ENCODE results near the gene PARD3B. TPM values are rescaled to one million over a fixed set of nuclear protein-coding genes. Genes with fewer than 3 reads are reported as not detected.
A peak's percentile ranks its signal among the peaks of the same experiment; 100 is the strongest.

Gene PARD3B
- total and polyA plus RNA-seq, 2 of the 8 experiments (the other 6 are each of a cell fraction or from before 2014, with no cell fraction given): 1.2 to 5.7 TPM

DNA sequence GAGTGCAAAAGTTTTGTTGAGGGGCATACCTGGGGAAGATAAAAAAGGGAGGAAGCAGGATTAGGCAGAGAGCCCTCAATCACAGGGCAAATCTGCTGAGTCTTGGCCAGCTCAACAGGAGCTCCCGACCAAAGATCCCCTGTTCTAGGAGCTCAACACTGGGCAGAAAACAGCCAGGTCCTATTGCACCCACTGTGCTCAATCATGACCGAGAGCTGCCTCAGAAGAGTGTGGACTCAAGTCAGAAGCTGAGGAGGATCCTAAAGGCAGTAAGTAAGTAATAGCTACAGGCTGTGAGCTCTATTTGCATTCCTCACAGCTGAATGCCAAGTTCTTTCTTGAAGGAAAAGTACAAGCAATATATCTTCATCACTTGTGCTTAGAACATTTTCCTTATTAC lies 802.6 kb downstream of the PARD3B start:
- no peak overlapping the region for H2BK120ac ChIP-seq (replicated peaks; ENCODE audit: low read depth, low read length)
- H3K4ac ChIP-seq (replicated peaks; ENCODE audit: insufficient read length, low read depth, low read length): no peak overlapping the region
- H2AFZ ChIP-seq (ENCODE audit: low read length): 0 out of 2 replicates have a peak overlapping the region, but pooled peaks have one; percentile 77
- no peaks in the 10 kb centered on the region for H4K20me1 ChIP-seq (replicated peaks in 1 of 2; ENCODE audit: control insufficient read depth in 1 of 2, insufficient read depth in 2 of 2, low read length in 2 of 2)
- no peaks in the 10 kb centered on the region; the same call in 1 of the 2 replicates for H3K23me2 ChIP-seq (ENCODE audit: low read depth, low read length)
- peak overlapping the region; percentile 18; the same call in 1 of the 2 replicates for H2BK12ac ChIP-seq (ENCODE audit: low read depth, low read length)
- no peak overlapping the region for H3K4me3 ChIP-seq (ENCODE audit: extremely low read depth in 1 of 4, insufficient read depth in 2 of 4, low read depth in 3 of 4, low read length in 4 of 4)
- no peak overlapping the region for H3K27ac ChIP-seq (ENCODE audit: low read depth, low read length)
- no peaks in the 10 kb centered on the region for H3K79me1 ChIP-seq (ENCODE audit: low read depth, low read length)
- no peak overlapping the region for H3K4me2 ChIP-seq (ENCODE audit: insufficient read depth in 1 of 2, low read depth in 2 of 2, low read length in 2 of 2)
- CTCF ChIA-PET (ENCODE audit: partially characterized antibody): interaction anchor here (0.8 to 1.6 kb wide), 3 partner anchors 12 to 80 kb away, joined by 3 to 5 read pairs (median 3); no protein-coding TSS in a partner anchor
- no peak overlapping the region for H2AK5ac ChIP-seq (ENCODE audit: low read depth, low read length)
- peaks cover 0 to 7% (median 1%) of the 10 kb centered on the region in 4 experiments; a peak in 3 of 7 replicates for H3K4me1 ChIP-seq (replicated peaks in 1 of 4; ENCODE audit: control insufficient read depth in 3 of 4, insufficient read depth in 4 of 4, low read length in 3 of 4)
- POLR2A ChIA-PET (ENCODE audit: partially characterized antibody): interaction anchor here (1.2 kb wide), 1 partner anchor 16 kb away, joined by 3 read pairs; no protein-coding TSS in a partner anchor
- H4K8ac ChIP-seq (ENCODE audit: extremely low read depth, insufficient read depth, low read length): no peak overlapping the region
- WGBS, 2 experiments (ENCODE audit: extremely low coverage in 1 of 2, insufficient coverage in 1 of 2, insufficient read length in 1 of 2, insufficient replicate concordance in 2 of 2, low coverage in 1 of 2, low lambda C conversion rate in 2 of 2, missing lambda C conversion rate in 1 of 2): 68% methylated on average over 2 of the region's 2 CpGs; no CpG with 5 or more reads in 1 of the 2 experiments
- no peak overlapping the region for H2BK15ac ChIP-seq (ENCODE audit: low read length)
- no peak overlapping the region for H4K5ac ChIP-seq (ENCODE audit: insufficient read length, low read depth, low read length)
- H3K36me3 ChIP-seq (ENCODE audit: control insufficient read depth in 2 of 4, insufficient read depth in 4 of 4, low read length in 3 of 4): no peaks in the 10 kb centered on the region; a peak in 1 of 8 replicates
- H3K23ac ChIP-seq (ENCODE audit: insufficient read length): no peak overlapping the region
- no peak overlapping the region for H3K14ac ChIP-seq (ENCODE audit: insufficient read length)
- no peak overlapping the region for H3K9ac ChIP-seq (replicated peaks in 1 of 4; ENCODE audit: extremely low read depth in 1 of 4, low read depth in 3 of 4, low read length in 3 of 4)
- no peak overlapping the region; the same call in 1 of the 2 replicates for H2BK5ac ChIP-seq (ENCODE audit: low read depth, low read length)
- 0 out of 2 replicates have a peak overlapping the region, but pooled peaks have one; percentile 52 for H2BK20ac ChIP-seq (ENCODE audit: low read length)
- H3K27me3 ChIP-seq (replicated peaks in 1 of 4; ENCODE audit: control insufficient read depth in 3 of 4, extremely low read depth in 1 of 4, insufficient read depth in 3 of 4, low read length in 3 of 4): no peaks in the 10 kb centered on the region
- H3K18ac ChIP-seq (ENCODE audit: extremely low read depth, low read length): 0 out of 2 replicates have a peak overlapping the region, but pooled peaks have one; percentile 34
- H3K9me3 ChIP-seq (ENCODE audit: insufficient read depth in 2 of 2, low read depth in 1 of 2, low read length in 1 of 2): no peaks in the 10 kb centered on the region
- FAIRE-seq: no peak
- no peak overlapping the region for H3K56ac ChIP-seq (replicated peaks; ENCODE audit: insufficient read length, low read depth, low read length)
- no peak overlapping the region for H4K91ac ChIP-seq (replicated peaks; ENCODE audit: insufficient read length, low read length)
- DNase-seq (ENCODE audit: low read depth in 1 of 2, low spot score in 2 of 2): no peak
- H3K79me2 ChIP-seq (ENCODE audit: control insufficient read depth in 1 of 2, insufficient read depth in 2 of 2, low read length in 2 of 2): no peaks in the 10 kb centered on the region
- TF ChIP-seq PHF8 (conservative IDR thresholded peaks at IDR 0.05; ENCODE audit: low read depth, low read length) (no peak), RNF2 (IDR thresholded peaks at IDR 0.05; ENCODE audit: borderline replicate concordance, low read depth, low read length, missing control alignments, poor library complexity, severe bottlenecking) (no peak), CHD1 (IDR thresholded peaks at IDR 0.05; ENCODE audit: low read depth, low read length) (no peak), CTBP2 (IDR thresholded peaks at IDR 0.05; ENCODE audit: borderline replicate concordance, insufficient read depth, insufficient read length, low read length) (no peak), HDAC2 (IDR thresholded peaks at IDR 0.05; ENCODE audit: borderline replicate concordance in 1 of 2, low read depth in 2 of 2, low read length in 2 of 2) (no peak)

All from H1 (cell line).